A673 (cell line): ENCODE data around the gene TMEFF2. TPM values are rescaled to one million over a fixed set of nuclear protein-coding genes. Genes with fewer than 3 reads are reported as not detected.

Source experiments
- BruUV-seq: library from RNA; stranded (reverse); fragments of 400-500 nt; replicated peaks from 2 replicates; lab custom pipeline; 2021; lab: Mats Ljungman, UMichigan
- CTCF ChIA-PET: fragments of 300-600 bp; sonication (Branson Sonifier 250); formaldehyde crosslinking; loops from one replicate; lab custom pipeline; 2022; ENCODE audit warnings: antibody characterized with exemption; lab: Charles Lee
- POLR2A ChIA-PET: fragments of 300-600 bp; sonication (Branson Sonifier 250); formaldehyde crosslinking; loops from one replicate; lab custom pipeline; 2022; ENCODE audit warnings: antibody characterized with exemption; ENCODE audit not compliant: low non-redundant PET; lab: Charles Lee
- DNase-seq: peaks from one replicate; pipeline ENCODE4 v3.0.0-alpha.2; 2015; ENCODE audit warnings: low spot score
- H3K27ac ChIP-seq: fragments of 200-600 bp; sonication (generic); 2 replicates; pipeline ENCODE4 v1.5.1; 2016; ENCODE audit warnings: mixed run types, low read depth, mild to moderate bottlenecking, mixed read lengths, antibody characterized with exemption, low read length; ENCODE audit not compliant: poor library complexity, severe bottlenecking
- H3K27me3 ChIP-seq: fragments of 200-600 bp; sonication (generic); replicated peaks from 2 replicates; pipeline ENCODE4 v1.6.1; 2017; ENCODE audit warnings: mixed run types, low read depth, mild to moderate bottlenecking, mixed read lengths, antibody characterized with exemption, low read length; ENCODE audit not compliant: insufficient read depth, poor library complexity
- H3K36me3 ChIP-seq: fragments of 200-600 bp; sonication (generic); 2 replicates; pipeline ENCODE4 v1.6.1; 2016; ENCODE audit warnings: mixed run types, mild to moderate bottlenecking, mixed read lengths, antibody characterized with exemption, low read length; ENCODE audit not compliant: insufficient read depth, poor library complexity, severe bottlenecking
- H3K4me1 ChIP-seq: fragments of 200-600 bp; sonication (generic); 2 replicates; pipeline ENCODE4 v1.6.1; 2017; ENCODE audit warnings: mixed run types, mild to moderate bottlenecking, mixed read lengths, antibody characterized with exemption, low read length; ENCODE audit not compliant: insufficient read depth, poor library complexity, severe bottlenecking
- H3K4me3 ChIP-seq: fragments of 200-600 bp; sonication (generic); 2 replicates; pipeline ENCODE4 v1.5.1; 2016; ENCODE audit warnings: low read depth, mixed run types, mild to moderate bottlenecking, mixed read lengths, low read length; ENCODE audit not compliant: poor library complexity, severe bottlenecking
- H3K9me3 ChIP-seq: fragments of 200-600 bp; sonication (generic); 2 replicates; pipeline ENCODE4 v1.6.1; 2016; ENCODE audit warnings: mixed run types, low read depth, mild to moderate bottlenecking, mixed read lengths, antibody characterized with exemption, low read length; ENCODE audit not compliant: poor library complexity, severe bottlenecking
- EZH2 ChIP-seq: fragments of 200-600 bp; sonication (generic); IDR thresholded peaks from 2 replicates; pipeline ENCODE4 v1.6.1; 2017; ENCODE audit warnings: borderline replicate concordance, low read depth, mild to moderate bottlenecking, mixed read lengths, antibody characterized with exemption, low read length; ENCODE audit not compliant: poor library complexity, severe bottlenecking
- intact Hi-C: fragments of 100-400 bp; cut with micrococcal nuclease; formaldehyde crosslinking; loops from one replicate; pipeline ENCODE4 v1.10.0; 2022; ENCODE audit not compliant: unreplicated experiment
- total RNA-seq: library from RNA; stranded (reverse); gene quantifications from 2 replicates; pipeline ENCODE4 v1.2.3, GENCODE V29; 2021
- TF ChIP-seq, protein P1 (sequence below): fragments of 300-800, 200-600 bp; sonication (generic); conservative IDR thresholded peaks from 2 replicates; pipeline ENCODE4 v1.5.1; 2017; ENCODE audit warnings: low read depth, mild to moderate bottlenecking, antibody characterized with exemption, low read length, moderate library complexity, mixed read lengths

Gene TMEFF2
- total RNA-seq, 1 experiment from 2014 or later: 7.0 TPM

GRCh38 chr2:192202373-192202772, 7.6 kb upstream of the TMEFF2 start:
- ChIA-PET CTCF (no interaction called here), POLR2A (no interaction called here)
- TF ChIP-seq EZH2: no peak
- TF ChIP-seq, protein P1, sequence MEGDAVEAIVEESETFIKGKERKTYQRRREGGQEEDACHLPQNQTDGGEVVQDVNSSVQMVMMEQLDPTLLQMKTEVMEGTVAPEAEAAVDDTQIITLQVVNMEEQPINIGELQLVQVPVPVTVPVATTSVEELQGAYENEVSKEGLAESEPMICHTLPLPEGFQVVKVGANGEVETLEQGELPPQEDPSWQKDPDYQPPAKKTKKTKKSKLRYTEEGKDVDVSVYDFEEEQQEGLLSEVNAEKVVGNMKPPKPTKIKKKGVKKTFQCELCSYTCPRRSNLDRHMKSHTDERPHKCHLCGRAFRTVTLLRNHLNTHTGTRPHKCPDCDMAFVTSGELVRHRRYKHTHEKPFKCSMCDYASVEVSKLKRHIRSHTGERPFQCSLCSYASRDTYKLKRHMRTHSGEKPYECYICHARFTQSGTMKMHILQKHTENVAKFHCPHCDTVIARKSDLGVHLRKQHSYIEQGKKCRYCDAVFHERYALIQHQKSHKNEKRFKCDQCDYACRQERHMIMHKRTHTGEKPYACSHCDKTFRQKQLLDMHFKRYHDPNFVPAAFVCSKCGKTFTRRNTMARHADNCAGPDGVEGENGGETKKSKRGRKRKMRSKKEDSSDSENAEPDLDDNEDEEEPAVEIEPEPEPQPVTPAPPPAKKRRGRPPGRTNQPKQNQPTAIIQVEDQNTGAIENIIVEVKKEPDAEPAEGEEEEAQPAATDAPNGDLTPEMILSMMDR: no peak
- Histone ChIP-seq H3K27me3 (no peaks in the 10 kb centered on the region), H3K4me3 (no peak overlapping the region), H3K9me3 (no peaks in the 10 kb centered on the region), H3K4me1 (no peaks in the 10 kb centered on the region), H3K27ac (no peak overlapping the region), H3K36me3 (no peaks in the 10 kb centered on the region)
- DNase-seq: no peak
- intact Hi-C loops: no loop called here
- no TSS peak for BruUV-seq

DNA sequence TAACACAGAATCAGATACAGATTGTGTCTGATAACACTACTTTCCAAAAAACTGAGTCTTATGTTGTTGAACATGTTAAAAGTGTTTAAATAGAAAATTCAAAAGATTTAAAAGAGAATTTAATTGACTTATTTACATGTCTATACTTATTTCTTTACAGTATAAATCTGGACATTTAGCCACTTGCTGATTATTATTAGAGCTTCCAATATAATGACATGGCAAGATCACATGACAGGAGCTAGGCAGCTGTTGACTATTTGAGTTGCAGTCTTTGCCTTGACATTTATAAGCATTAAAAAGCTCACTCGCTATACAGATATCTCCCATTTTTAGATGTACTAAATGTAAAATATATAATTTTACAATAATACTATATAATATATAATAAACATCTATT, 6.4 kb upstream of the TMEFF2 start:
- no peak overlapping the region for H3K4me3 ChIP-seq
- H3K27ac ChIP-seq: no peak overlapping the region
- H3K27me3 ChIP-seq: no peaks in the 10 kb centered on the region
- peaks cover 5% of the 10 kb centered on the region for H3K4me1 ChIP-seq
- ChIA-PET POLR2A (no interaction called here), CTCF (interaction anchor here (0.6 kb wide), 1 partner anchor 61 kb away, joined by 4 read pairs; no protein-coding TSS in a partner anchor)
- H3K36me3 ChIP-seq: no peaks in the 10 kb centered on the region
- no peak for DNase-seq
- intact Hi-C loops: no loop called here
- no peaks in the 10 kb centered on the region for H3K9me3 ChIP-seq
- BruUV-seq: no TSS peak
- TF ChIP-seq, protein P1: no peak
- TF ChIP-seq EZH2: no peak

DNA sequence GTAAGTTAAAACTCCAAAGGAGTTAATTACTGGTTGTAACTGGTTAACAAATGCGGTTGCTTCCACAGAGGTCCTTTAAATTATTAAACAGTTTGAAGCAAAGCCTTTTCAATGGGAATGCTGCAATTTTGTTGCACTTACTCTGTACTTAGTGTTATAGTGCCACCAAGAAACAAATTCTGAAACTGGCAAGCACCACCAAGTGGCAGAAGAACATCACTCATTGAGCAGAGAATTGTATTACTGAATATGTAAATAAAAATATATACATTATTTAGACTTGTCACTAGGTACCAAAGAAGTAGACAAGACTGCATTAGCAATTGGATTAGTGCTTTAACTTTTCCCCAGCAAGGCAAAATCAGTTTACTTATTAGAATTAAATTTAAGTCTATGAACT, 2.6 kb upstream of the TMEFF2 start:
- ChIA-PET CTCF (no interaction called here), POLR2A (no interaction called here)
- H3K36me3 ChIP-seq: no peaks in the 10 kb centered on the region
- peak overlapping the region; percentile 85 for H3K4me3 ChIP-seq
- no TSS peak for BruUV-seq
- no peak overlapping the region for H3K27ac ChIP-seq
- TF ChIP-seq EZH2: no peak
- TF ChIP-seq, protein P1: peak; percentile 64
- intact Hi-C loops: loop anchor here (10.0 kb wide), 3 partner anchors 357 to 1387 kb away; no protein-coding TSS in a partner anchor
- no peaks in the 10 kb centered on the region for H3K9me3 ChIP-seq
- DNase-seq: peak; percentile 58
- H3K27me3 ChIP-seq: no peaks in the 10 kb centered on the region
- peaks cover 5% of the 10 kb centered on the region for H3K4me1 ChIP-seq
